HEK293T (cell line): ENCODE measurements around the gene UVRAG.
"Not testable (repeated sequence)": the region's sequence is repeated elsewhere in the genome, so short reads cannot be mapped to it uniquely, and the experiment has no call there.

Experiments
- CTCF ChIA-PET: fragments of 350-600 bp; formaldehyde crosslinking; extraction: SDS; loops from one replicate; lab custom pipeline; 2021; ENCODE audit warnings: antibody characterized with exemption, inconsistent platforms; lab: Yijun Ruan, JAX
- POLR2A ChIA-PET: fragments of 350-600 bp; formaldehyde crosslinking; extraction: SDS; loops from one replicate; lab custom pipeline; 2020; ENCODE audit warnings: antibody characterized with exemption, inconsistent platforms; lab: Yijun Ruan, JAX
- DNase-seq: peaks from one replicate; pipeline ENCODE4 v3.0.0; 2012; ENCODE audit warnings: mixed read lengths; ENCODE audit errors: extremely low spot score
- ARNT ChIP-seq: fragments of 450-650 bp; IDR thresholded peaks from 2 replicates; pipeline ENCODE4 v1.6.1; 2017; ENCODE audit warnings: mild to moderate bottlenecking
- BHLHE40 ChIP-seq: fragments of 450-650 bp; IDR thresholded peaks from 2 replicates; pipeline ENCODE4 v1.6.1; 2016; ENCODE audit warnings: mild to moderate bottlenecking, moderate library complexity, borderline replicate concordance
- CTBP1 ChIP-seq: fragments of 450-650 bp; IDR thresholded peaks from 2 replicates; pipeline ENCODE4 v1.6.1; 2016; ENCODE audit warnings: borderline replicate concordance
- ELF4 ChIP-seq: fragments of 450-650 bp; IDR thresholded peaks from 2 replicates; pipeline ENCODE4 v1.6.1; 2017; ENCODE audit warnings: antibody characterized with exemption
- FOXA1 ChIP-seq: fragments of 450-650 bp; IDR thresholded peaks from 2 replicates; pipeline ENCODE4 v1.6.1; 2016; ENCODE audit warnings: mild to moderate bottlenecking
- FOXK2 ChIP-seq: fragments of 450-650 bp; IDR thresholded peaks from 2 replicates; pipeline ENCODE4 v1.6.1; 2016; ENCODE audit warnings: mild to moderate bottlenecking
- FOXM1 ChIP-seq: fragments of 450-650 bp; IDR thresholded peaks from 2 replicates; pipeline ENCODE4 v1.6.1; 2017; ENCODE audit warnings: mild to moderate bottlenecking, borderline replicate concordance
- HDGF ChIP-seq: fragments of 450-650 bp; IDR thresholded peaks from 2 replicates; pipeline ENCODE4 v1.6.1; 2017; ENCODE audit warnings: antibody characterized with exemption, borderline replicate concordance
- L3MBTL2 ChIP-seq: fragments of 450-650 bp; conservative IDR thresholded peaks from 2 replicates; pipeline ENCODE4 v1.6.1; 2016; ENCODE audit warnings: mild to moderate bottlenecking
- LEF1 ChIP-seq: fragments of 450-650 bp; IDR thresholded peaks from 2 replicates; pipeline ENCODE4 v1.6.1; 2017; ENCODE audit warnings: mild to moderate bottlenecking, borderline replicate concordance
- NFRKB ChIP-seq: fragments of 450-650 bp; IDR thresholded peaks from 2 replicates; pipeline ENCODE4 v1.6.1; 2016; ENCODE audit warnings: mild to moderate bottlenecking, moderate library complexity
- PKNOX1 ChIP-seq: fragments of 450-650 bp; IDR thresholded peaks from 2 replicates; pipeline ENCODE4 v1.6.1; 2016
- SP1 ChIP-seq: fragments of 450-650 bp; IDR thresholded peaks from 2 replicates; pipeline ENCODE4 v1.6.1; 2017
- SUZ12 ChIP-seq: fragments of 450-650 bp; IDR thresholded peaks from 2 replicates; pipeline ENCODE4 v1.6.1; 2016; ENCODE audit warnings: mild to moderate bottlenecking
- TARDBP ChIP-seq: fragments of 450-650 bp; IDR thresholded peaks from 2 replicates; pipeline ENCODE4 v1.6.1; 2016
- ZNF384 ChIP-seq: fragments of 450-650 bp; IDR thresholded peaks from 2 replicates; pipeline ENCODE4 v1.6.1; 2016

The UVRAG gene

GRCh38 chr11:75925785-75926164, 110.8 kb downstream of the UVRAG start:
- ChIA-PET POLR2A (no interaction called here), CTCF (no interaction called here)
- no peak for TF ChIP-seq NFRKB
- no peak for TF ChIP-seq LEF1
- TF ChIP-seq HDGF, result no peak
- TF ChIP-seq ARNT, result no peak
- no peak for TF ChIP-seq FOXK2
- no peak for TF ChIP-seq FOXM1
- TF ChIP-seq FOXA1, result no peak
- no peak for TF ChIP-seq ELF4
- TF ChIP-seq SUZ12, result no peak
- TF ChIP-seq PKNOX1, result no peak
- no peak for TF ChIP-seq TARDBP
- no peak for TF ChIP-seq ZNF384
- no peak for TF ChIP-seq CTBP1
- TF ChIP-seq L3MBTL2, result no peak
- TF ChIP-seq SP1, result no peak
- no peak for TF ChIP-seq BHLHE40
- no peak for DNase-seq

- DNase-seq, result no peak
- ChIA-PET POLR2A (no interaction called here), CTCF (no interaction called here)
- TF ChIP-seq ELF4, result no peak
- no peak for TF ChIP-seq HDGF
- TF ChIP-seq NFRKB, result no peak
- TF ChIP-seq SP1, result no peak
- TF ChIP-seq FOXM1, result no peak
- TF ChIP-seq TARDBP, result no peak
- TF ChIP-seq SUZ12, result no peak
- TF ChIP-seq FOXK2, result no peak
- no peak for TF ChIP-seq ARNT
- no peak for TF ChIP-seq FOXA1
- no peak for TF ChIP-seq L3MBTL2
- no peak for TF ChIP-seq LEF1
- no peak for TF ChIP-seq PKNOX1
Observed at GRCh38 chr11:75929706-75930105, 114.7 kb downstream of the UVRAG start.

GRCh38 chr11:75930534-75930933, 115.5 kb downstream of the UVRAG start:
- DNase-seq, result no peak
- POLR2A ChIA-PET, result no interaction called here
- CTCF ChIA-PET, result no interaction called here

GRCh38 chr11:75931124-75931523, 116.1 kb downstream of the UVRAG start:
- ChIA-PET CTCF (no interaction called here), POLR2A (no interaction called here)

More at GRCh38 chr11:75930534-75930933, 115.5 kb downstream of the UVRAG start:
- TF ChIP-seq FOXM1 (no peak), SUZ12 (no peak), ZNF384 (no peak), HDGF (no peak), TARDBP (no peak), NFRKB (no peak), PKNOX1 (no peak), SP1 (no peak), L3MBTL2 (no peak), FOXA1 (no peak), FOXK2 (no peak)

GRCh38 chr11:75933736-75934135, 118.7 kb downstream of the UVRAG start:
- CTCF ChIA-PET, result interaction anchor here (0.6 to 1.0 kb wide), 2 partner anchors 16 to 98 kb away, joined by 3 read pairs; no protein-coding TSS in a partner anchor

More at GRCh38 chr11:75931124-75931523, 116.1 kb downstream of the UVRAG start:
- TF ChIP-seq SP1, result no peak
- no peak for TF ChIP-seq SUZ12
- TF ChIP-seq FOXA1, result no peak
- TF ChIP-seq L3MBTL2, result no peak
- no peak for TF ChIP-seq BHLHE40
- TF ChIP-seq PKNOX1, result no peak
- no peak for TF ChIP-seq ARNT
- TF ChIP-seq HDGF, result no peak
- TF ChIP-seq NFRKB, result no peak
- TF ChIP-seq CTBP1, result no peak
- TF ChIP-seq LEF1, result no peak
- no peak for TF ChIP-seq FOXK2
- TF ChIP-seq TARDBP, result no peak
- TF ChIP-seq ZNF384, result no peak
- no peak for TF ChIP-seq ELF4
- no peak for TF ChIP-seq FOXM1
- no peak for DNase-seq

GRCh38 chr11:75934851-75935250, 119.8 kb downstream of the UVRAG start:
- ChIA-PET POLR2A (no interaction called here), CTCF (no interaction called here)
- no peak for DNase-seq
- no peak for TF ChIP-seq PKNOX1
- no peak for TF ChIP-seq CTBP1

More at GRCh38 chr11:75933736-75934135, 118.7 kb downstream of the UVRAG start:
- DNase-seq, POLR2A ChIA-PET: not testable (repeated sequence)
